Measurements from ENCODE around the gene CROCC2.

CROCC2 gene

GRCh38 chr2:241033336-241033987 lies 127.3 kb downstream of the CROCC2 start:
- Histone ChIP-seq H3K4me1 (ENCODE audit: control insufficient read depth, low read length) (peaks cover 24% of the 10 kb centered on the region), H3K4me3 (ENCODE audit: low read length) (no peak overlapping the region), H4K20me1 (ENCODE audit: control insufficient read depth, insufficient read depth, low read depth, low read length) (no peaks in the 10 kb centered on the region), H3K36me3 (ENCODE audit: control insufficient read depth, low read length) (peaks cover 9% of the 10 kb centered on the region), H3F3A (ENCODE audit: control insufficient read depth, insufficient read depth) (no peaks in the 10 kb centered on the region; the same call in 1 of the 2 replicates), H3K79me2 (ENCODE audit: control insufficient read depth, low read length) (peaks cover 18% of the 10 kb centered on the region), H3K4me2 (ENCODE audit: low read length) (no peak overlapping the region), H3K27ac (ENCODE audit: low read depth, low read length) (no peak overlapping the region), H3K27me3 (ENCODE audit: control insufficient read depth, low read length) (peaks cover 7% of the 10 kb centered on the region), H3K9me3 (ENCODE audit: control insufficient read depth, insufficient read depth, low read length) (no peaks in the 10 kb centered on the region), H3K9me2 (replicated peaks; ENCODE audit: control insufficient read depth, low read length) (no peaks in the 10 kb centered on the region)
- TF ChIP-seq EZH2phosphoT487 (IDR thresholded peaks at IDR 0.05; ENCODE audit: borderline replicate concordance, low read length) (no peak), CTCF (IDR thresholded peaks at IDR 0.05; ENCODE audit: low read depth, low read length, poor library complexity, severe bottlenecking) (no peak)

- no peak for TF ChIP-seq CTCF (IDR thresholded peaks at IDR 0.05; ENCODE audit: low read depth, low read length, poor library complexity, severe bottlenecking)
- no peak for TF ChIP-seq EZH2phosphoT487 (IDR thresholded peaks at IDR 0.05; ENCODE audit: borderline replicate concordance, low read length)
- Histone ChIP-seq H3F3A (ENCODE audit: control insufficient read depth, insufficient read depth) (no peaks in the 10 kb centered on the region; the same call in 1 of the 2 replicates), H3K9me3 (ENCODE audit: control insufficient read depth, insufficient read depth, low read length) (no peaks in the 10 kb centered on the region), H3K27ac (ENCODE audit: low read depth, low read length) (no peak overlapping the region), H4K20me1 (ENCODE audit: control insufficient read depth, insufficient read depth, low read depth, low read length) (no peaks in the 10 kb centered on the region), H3K27me3 (ENCODE audit: control insufficient read depth, low read length) (peaks cover 7% of the 10 kb centered on the region), H3K4me2 (ENCODE audit: low read length) (no peak overlapping the region), H3K9me2 (replicated peaks; ENCODE audit: control insufficient read depth, low read length) (no peaks in the 10 kb centered on the region), H3K79me2 (ENCODE audit: control insufficient read depth, low read length) (peaks cover 23% of the 10 kb centered on the region), H3K4me1 (ENCODE audit: control insufficient read depth, low read length) (peaks cover 29% of the 10 kb centered on the region), H3K4me3 (ENCODE audit: low read length) (no peak overlapping the region), H3K36me3 (ENCODE audit: control insufficient read depth, low read length) (peaks cover 14% of the 10 kb centered on the region)
These were observed 127.9 kb downstream of the CROCC2 start for GRCh38 chr2:241033994-241034393.

- Histone ChIP-seq H3K27me3 (ENCODE audit: control insufficient read depth, low read length) (peaks cover 7% of the 10 kb centered on the region), H3K9me2 (replicated peaks; ENCODE audit: control insufficient read depth, low read length) (no peaks in the 10 kb centered on the region), H3K9me3 (ENCODE audit: control insufficient read depth, insufficient read depth, low read length) (no peaks in the 10 kb centered on the region), H3F3A (ENCODE audit: control insufficient read depth, insufficient read depth) (no peaks in the 10 kb centered on the region; the same call in 1 of the 2 replicates), H3K27ac (ENCODE audit: low read depth, low read length) (no peak overlapping the region), H3K4me3 (ENCODE audit: low read length) (no peak overlapping the region), H3K4me1 (ENCODE audit: control insufficient read depth, low read length) (peaks cover 35% of the 10 kb centered on the region), H4K20me1 (ENCODE audit: control insufficient read depth, insufficient read depth, low read depth, low read length) (no peaks in the 10 kb centered on the region), H3K79me2 (ENCODE audit: control insufficient read depth, low read length) (peaks cover 30% of the 10 kb centered on the region), H3K4me2 (ENCODE audit: low read length) (no peak overlapping the region), H3K36me3 (ENCODE audit: control insufficient read depth, low read length) (peaks cover 18% of the 10 kb centered on the region)
- TF ChIP-seq EZH2phosphoT487 (IDR thresholded peaks at IDR 0.05; ENCODE audit: borderline replicate concordance, low read length) (no peak), CTCF (IDR thresholded peaks at IDR 0.05; ENCODE audit: low read depth, low read length, poor library complexity, severe bottlenecking) (no peak)
These were observed 128.5 kb downstream of the CROCC2 start for GRCh38 chr2:241034490-241035141.
